WI38 (cell line): Measurements from ENCODE around the gene LTBP2.
A peak's percentile ranks its signal among the peaks of the same experiment; 100 is the strongest.

Source experiments
- H3K4me3 ChIP-seq: 2 replicates; pipeline ENCODE4 v1.5.1; 2011; ENCODE audit warnings: low read depth, mild to moderate bottlenecking, control low read depth, low read length
- TF ChIP-seq, protein P1 (sequence below): IDR thresholded peaks from 2 replicates; pipeline ENCODE4 v1.5.1; 2012; ENCODE audit warnings: low read depth, mild to moderate bottlenecking, control low read depth, low read length

The LTBP2 gene

DNA sequence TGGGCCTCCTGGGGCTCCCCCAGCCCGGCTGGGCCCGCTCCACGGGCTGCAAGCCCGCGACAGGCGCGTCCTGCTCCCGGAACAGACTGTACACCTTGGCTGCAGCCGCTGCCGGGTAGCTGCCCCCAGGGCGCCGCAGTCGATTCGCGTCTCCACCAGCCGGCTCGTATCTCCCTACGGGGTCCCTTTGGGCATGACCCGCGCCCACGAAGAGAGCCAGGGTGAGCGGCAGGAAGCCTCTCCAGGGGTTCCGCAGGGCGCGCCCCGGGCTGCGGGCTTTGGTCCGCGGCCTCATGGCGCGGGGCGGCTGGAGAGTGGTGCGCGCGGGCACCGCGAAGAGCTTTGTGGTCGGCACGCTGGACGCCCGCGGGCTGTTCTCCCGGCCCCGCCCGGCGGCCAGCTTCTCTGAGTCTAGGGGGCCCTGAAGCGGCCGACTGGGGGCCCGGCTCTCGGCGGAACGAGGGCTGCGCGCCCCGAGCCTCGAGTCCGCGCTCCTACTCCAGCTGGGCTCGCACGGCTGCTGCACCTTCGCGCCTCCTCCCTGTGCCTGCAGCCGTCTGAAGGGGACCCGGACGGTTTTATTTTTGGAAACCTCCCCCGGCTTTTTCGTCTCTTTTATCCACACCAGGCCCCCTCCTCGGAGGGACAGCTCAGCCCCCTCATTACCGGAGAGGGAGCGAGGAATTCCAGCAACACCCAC lies at the start of gene LTBP2:
Gene LTBP2, minus strand, starts transcription at position 588 of the 700 bp plus-strand sequence. Its CDS starts 293 bp downstream, at position 295.
- H3K4me3 ChIP-seq: peak within 1 kb of the TSS; percentile 74
- TF ChIP-seq, protein P1, sequence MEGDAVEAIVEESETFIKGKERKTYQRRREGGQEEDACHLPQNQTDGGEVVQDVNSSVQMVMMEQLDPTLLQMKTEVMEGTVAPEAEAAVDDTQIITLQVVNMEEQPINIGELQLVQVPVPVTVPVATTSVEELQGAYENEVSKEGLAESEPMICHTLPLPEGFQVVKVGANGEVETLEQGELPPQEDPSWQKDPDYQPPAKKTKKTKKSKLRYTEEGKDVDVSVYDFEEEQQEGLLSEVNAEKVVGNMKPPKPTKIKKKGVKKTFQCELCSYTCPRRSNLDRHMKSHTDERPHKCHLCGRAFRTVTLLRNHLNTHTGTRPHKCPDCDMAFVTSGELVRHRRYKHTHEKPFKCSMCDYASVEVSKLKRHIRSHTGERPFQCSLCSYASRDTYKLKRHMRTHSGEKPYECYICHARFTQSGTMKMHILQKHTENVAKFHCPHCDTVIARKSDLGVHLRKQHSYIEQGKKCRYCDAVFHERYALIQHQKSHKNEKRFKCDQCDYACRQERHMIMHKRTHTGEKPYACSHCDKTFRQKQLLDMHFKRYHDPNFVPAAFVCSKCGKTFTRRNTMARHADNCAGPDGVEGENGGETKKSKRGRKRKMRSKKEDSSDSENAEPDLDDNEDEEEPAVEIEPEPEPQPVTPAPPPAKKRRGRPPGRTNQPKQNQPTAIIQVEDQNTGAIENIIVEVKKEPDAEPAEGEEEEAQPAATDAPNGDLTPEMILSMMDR: no peak

DNA sequence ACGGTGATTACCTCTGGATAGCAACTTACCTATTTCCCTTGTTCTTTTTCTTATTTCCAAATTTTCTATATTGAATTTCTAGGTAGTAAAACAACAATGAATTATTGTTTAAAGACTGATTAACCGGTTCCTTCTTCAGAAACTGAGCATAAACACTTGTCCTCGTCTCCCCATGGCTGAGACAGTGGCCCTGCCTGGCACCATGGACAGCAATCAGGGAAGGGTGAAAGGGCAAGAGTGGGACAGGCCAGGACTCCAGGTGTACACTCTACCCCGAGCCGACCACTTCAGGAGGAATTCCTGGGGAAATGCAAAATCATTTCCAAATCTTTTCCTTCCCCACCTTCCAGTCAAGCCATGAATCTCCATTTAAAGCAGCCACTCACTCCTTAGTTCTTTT lies 48.8 kb upstream of the LTBP2 start:
- no peak overlapping the region for H3K4me3 ChIP-seq
- TF ChIP-seq, protein P1: no peak

DNA sequence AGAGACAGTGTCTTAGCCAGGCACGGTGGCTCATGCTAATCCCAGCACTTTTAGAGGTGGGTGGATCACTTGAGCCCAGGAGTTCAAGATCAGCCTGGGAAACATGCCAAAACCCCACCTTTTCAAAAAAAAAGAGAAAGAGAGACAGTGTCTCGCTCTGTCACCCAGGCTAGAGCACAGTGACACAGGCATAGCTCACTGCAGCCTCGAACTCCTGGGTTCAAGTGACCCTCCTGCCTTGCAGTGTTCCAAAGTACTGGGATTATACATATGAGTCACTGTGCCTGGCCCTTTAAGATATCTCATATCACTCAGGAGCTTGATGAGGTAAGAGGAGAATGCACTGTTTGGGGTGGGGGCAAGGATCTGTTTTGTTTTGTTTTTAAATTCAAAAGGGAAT lies 48.1 kb upstream of the LTBP2 start:
- no peak overlapping the region for H3K4me3 ChIP-seq
- TF ChIP-seq, protein P1: no peak

DNA sequence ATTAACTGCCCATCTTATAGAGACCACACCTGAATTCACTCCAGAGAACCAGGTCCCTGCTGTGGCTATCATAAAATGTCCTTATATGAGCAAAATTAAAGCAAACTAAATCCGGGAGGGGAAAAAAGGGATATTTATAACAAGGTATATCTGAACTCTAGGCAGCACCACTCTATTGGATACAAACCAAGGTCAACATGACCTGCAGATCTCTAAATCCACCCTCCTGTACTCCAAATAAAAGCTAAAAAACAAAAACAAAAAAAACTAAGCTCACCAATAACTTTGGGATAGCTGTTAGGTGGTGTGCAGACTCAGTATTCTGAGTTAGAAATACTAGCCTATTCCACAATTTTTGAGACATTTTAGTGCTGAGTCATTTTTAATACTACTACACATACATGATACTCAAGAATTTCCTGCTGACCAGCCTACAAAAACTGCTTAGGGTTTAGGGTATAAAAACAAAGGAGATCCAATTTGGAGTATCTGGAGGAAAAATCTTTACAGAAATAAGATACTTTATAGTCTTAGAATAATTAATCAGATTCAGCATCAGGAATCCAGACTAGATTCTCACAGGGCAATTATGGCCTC lies 46.6 kb upstream of the LTBP2 start:
- TF ChIP-seq, protein P1: no peak
- H3K4me3 ChIP-seq: no peak overlapping the region

DNA sequence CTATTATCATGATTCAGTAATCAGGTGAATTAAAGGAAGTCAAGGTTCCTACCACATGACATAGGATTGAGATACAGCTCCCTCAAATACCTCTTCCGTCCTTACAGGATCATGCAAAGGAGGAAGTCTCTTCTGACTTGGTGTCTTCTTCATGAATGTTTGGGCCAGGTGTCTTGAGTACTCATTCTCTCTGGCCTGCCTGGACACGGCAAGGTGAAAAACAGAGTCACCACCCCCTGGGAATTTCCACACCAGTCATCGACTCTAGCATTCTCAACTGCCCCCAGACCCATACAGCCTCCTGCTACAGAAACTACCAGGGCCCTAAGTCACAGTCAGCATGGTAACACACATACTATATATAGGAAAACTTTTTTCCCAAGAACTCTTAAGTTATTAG lies 44.9 kb upstream of the LTBP2 start:
- TF ChIP-seq, protein P1: no peak

DNA sequence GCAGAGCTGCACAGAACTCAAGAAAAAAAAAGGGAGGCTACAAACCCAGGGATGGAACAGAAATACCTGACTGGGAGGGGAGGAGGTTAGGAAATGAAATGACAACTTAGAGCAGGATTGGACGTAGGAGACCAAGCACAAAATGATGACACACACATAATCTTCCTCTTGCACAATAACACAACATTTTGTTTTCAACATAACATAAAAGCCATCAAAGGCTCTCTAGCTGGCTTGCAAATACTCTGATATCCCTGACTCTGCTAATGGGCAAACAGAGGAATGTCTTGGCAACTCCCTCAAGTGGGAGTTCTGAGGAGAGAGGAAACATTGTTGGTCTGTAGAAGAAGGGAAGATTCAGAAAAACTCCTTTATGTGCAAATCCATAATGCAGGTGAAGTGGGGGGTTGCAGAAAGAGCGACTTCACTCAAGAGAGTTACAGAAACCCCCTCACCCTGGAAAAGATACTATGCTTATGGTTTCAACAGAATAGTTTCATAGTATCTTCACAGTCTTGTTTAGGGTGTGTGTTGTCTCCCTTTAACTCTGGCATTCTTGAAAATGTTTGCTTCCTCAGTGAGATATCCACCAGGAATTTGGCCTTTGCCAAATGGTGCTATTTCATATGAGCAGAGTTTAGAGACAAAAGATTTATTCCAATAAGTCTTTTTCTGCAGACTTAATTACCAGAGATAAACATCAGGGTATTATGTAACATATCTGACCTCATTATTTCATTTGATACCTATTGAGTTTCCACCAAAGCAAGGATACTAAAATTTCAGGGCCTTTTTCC lies 43.8 kb upstream of the LTBP2 start:
- H3K4me3 ChIP-seq: no peak overlapping the region
- TF ChIP-seq, protein P1: no peak

More for the DNA sequence above, 44.9 kb upstream of the LTBP2 start:
- no peak overlapping the region for H3K4me3 ChIP-seq

DNA sequence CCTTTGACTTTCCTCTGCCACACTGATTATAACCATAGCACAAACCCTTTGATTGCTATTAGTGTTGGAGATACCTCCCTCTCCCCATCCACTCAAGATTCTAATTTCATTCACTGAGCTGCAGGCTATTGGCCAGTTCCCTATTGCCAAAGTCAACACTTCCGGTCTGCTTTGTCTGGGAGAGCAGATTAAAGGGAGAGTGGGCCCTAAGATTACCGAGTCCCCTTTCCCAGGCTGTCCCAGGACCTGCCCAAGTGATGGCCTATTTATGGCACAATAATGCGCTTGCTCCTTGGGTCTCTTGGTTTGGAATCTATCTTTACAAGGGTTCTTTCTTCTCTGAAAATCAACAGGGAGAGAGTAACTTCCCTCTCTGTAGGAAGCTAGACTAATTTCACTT lies 42.9 kb upstream of the LTBP2 start:
- TF ChIP-seq, protein P1: no peak
- no peak overlapping the region for H3K4me3 ChIP-seq
